ENCODE measurements around the gene GIPR. TPM values are rescaled to one million over a fixed set of nuclear protein-coding genes. Genes with fewer than 3 reads are reported as not detected.

Gene GIPR
- total RNA-seq, 1 donor from 2014 or later, result 1.3 TPM

GRCh38 chr19:45691516-45692186, 23.6 kb downstream of the GIPR start, which contains the start of gene SNRPD2:
SNRPD2 (minus strand) TSS chr19:45691953; CDS start chr19:45691888, 65 bp downstream.
- TF ChIP-seq, protein P1, sequence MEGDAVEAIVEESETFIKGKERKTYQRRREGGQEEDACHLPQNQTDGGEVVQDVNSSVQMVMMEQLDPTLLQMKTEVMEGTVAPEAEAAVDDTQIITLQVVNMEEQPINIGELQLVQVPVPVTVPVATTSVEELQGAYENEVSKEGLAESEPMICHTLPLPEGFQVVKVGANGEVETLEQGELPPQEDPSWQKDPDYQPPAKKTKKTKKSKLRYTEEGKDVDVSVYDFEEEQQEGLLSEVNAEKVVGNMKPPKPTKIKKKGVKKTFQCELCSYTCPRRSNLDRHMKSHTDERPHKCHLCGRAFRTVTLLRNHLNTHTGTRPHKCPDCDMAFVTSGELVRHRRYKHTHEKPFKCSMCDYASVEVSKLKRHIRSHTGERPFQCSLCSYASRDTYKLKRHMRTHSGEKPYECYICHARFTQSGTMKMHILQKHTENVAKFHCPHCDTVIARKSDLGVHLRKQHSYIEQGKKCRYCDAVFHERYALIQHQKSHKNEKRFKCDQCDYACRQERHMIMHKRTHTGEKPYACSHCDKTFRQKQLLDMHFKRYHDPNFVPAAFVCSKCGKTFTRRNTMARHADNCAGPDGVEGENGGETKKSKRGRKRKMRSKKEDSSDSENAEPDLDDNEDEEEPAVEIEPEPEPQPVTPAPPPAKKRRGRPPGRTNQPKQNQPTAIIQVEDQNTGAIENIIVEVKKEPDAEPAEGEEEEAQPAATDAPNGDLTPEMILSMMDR (IDR thresholded peaks at IDR 0.05), result no peak
- peaks cover 15% of the 10 kb centered on the region for H3K36me3 Mint-ChIP-seq (ENCODE audit: unreplicated experiment)
- H3K9me3 Mint-ChIP-seq (ENCODE audit: unreplicated experiment), result no peaks in the 10 kb centered on the region

DNA sequence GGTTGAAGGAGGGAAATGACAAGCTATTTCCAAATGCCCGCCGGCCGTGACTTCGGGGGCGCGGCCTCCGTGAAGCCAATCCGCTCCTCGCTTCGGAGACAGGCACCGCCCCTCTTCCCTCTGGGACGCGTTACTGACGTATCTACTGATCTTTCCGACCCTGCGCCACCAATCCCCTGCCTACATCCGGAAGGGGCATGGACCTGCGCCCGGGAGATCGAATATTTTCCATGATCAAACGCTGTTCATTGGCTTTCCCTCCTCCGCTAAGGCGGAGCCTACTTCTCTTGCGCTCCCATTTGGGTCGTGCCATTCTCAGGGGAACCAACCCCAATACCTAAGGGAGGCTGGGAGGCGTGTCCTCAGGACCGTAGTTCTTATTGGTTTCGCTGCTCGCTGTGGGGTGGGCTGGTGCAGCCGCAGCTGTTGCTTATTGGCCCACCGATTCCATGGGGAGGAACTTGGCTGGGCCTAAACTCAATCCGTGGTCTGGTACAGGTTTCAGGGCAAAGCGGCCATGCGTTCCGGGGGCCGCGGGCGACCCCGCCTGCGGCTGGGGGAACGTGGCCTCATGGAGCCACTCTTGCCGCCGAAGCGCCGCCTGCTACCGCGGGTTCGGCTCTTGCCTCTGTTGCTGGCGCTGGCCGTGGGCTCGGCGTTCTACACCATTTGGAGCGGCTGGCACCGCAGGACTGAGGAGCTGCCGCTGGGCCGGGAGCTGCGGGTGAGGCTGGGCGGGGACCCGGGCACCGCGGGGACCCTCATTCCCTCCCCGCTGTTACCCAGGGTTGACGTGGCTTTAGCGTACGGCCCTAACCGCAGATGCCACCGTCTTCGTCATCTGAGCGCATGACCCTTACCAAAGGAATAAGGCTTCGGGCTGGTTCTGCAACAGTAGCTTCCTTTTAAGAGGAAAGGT, 24.4 kb downstream of the GIPR start, which contains the start of gene QPCTL:
QPCTL (plus strand) TSS at position 480 of the 919 bp plus-strand sequence; CDS start at position 518, 38 bp downstream.
- Mint-ChIP-seq H3K36me3 (ENCODE audit: unreplicated experiment) (peaks cover 11% of the 10 kb centered on the region), H3K4me3 (ENCODE audit: unreplicated experiment) (peak within 1 kb of the TSS; percentile 97), H3K27ac (ENCODE audit: unreplicated experiment) (peak within 1 kb of the TSS; percentile 98), H3K4me1 (ENCODE audit: unreplicated experiment) (peaks cover 20% of the 10 kb centered on the region), H3K9me3 (ENCODE audit: unreplicated experiment) (no peaks in the 10 kb centered on the region), H3K27me3 (ENCODE audit: unreplicated experiment) (no peaks in the 10 kb centered on the region)
- TF ChIP-seq, protein P1 (IDR thresholded peaks at IDR 0.05), result no peak
- DNase-seq (ENCODE audit: extremely low spot score, unreplicated experiment), result peak; percentile 99

More at GRCh38 chr19:45691516-45692186, 23.6 kb downstream of the GIPR start, which contains the start of gene SNRPD2:
- H3K4me1 Mint-ChIP-seq (ENCODE audit: unreplicated experiment), result peaks cover 20% of the 10 kb centered on the region
- H3K27ac Mint-ChIP-seq (ENCODE audit: unreplicated experiment), result peak within 1 kb of the TSS; percentile 98
- peak; percentile 98 for DNase-seq (ENCODE audit: extremely low spot score, unreplicated experiment)
- H3K4me3 Mint-ChIP-seq (ENCODE audit: unreplicated experiment), result peak within 1 kb of the TSS; percentile 97
- H3K27me3 Mint-ChIP-seq (ENCODE audit: unreplicated experiment), result no peaks in the 10 kb centered on the region

- peaks cover 20% of the 10 kb centered on the region for H3K4me1 Mint-ChIP-seq (ENCODE audit: unreplicated experiment)
- peak overlapping the region; percentile 97 for H3K4me3 Mint-ChIP-seq (ENCODE audit: unreplicated experiment)
- peak; percentile 94 for DNase-seq (ENCODE audit: extremely low spot score, unreplicated experiment)
Measured at GRCh38 chr19:45693106-45693788, 25.2 kb downstream of the GIPR start.

GRCh38 chr19:45701676-45702075, 33.7 kb downstream of the GIPR start:
- TF ChIP-seq, protein P1 (IDR thresholded peaks at IDR 0.05), result no peak
- H3K4me1 Mint-ChIP-seq (ENCODE audit: unreplicated experiment), result no peaks in the 10 kb centered on the region
- H3K36me3 Mint-ChIP-seq (ENCODE audit: unreplicated experiment), result peaks cover 16% of the 10 kb centered on the region
- H3K27me3 Mint-ChIP-seq (ENCODE audit: unreplicated experiment), result no peaks in the 10 kb centered on the region
- no peak for DNase-seq (ENCODE audit: extremely low spot score, unreplicated experiment)
- H3K9me3 Mint-ChIP-seq (ENCODE audit: unreplicated experiment), result no peaks in the 10 kb centered on the region
- H3K4me3 Mint-ChIP-seq (ENCODE audit: unreplicated experiment), result no peak overlapping the region
- no peak overlapping the region for H3K27ac Mint-ChIP-seq (ENCODE audit: unreplicated experiment)

More at GRCh38 chr19:45693106-45693788, 25.2 kb downstream of the GIPR start:
- no peaks in the 10 kb centered on the region for H3K9me3 Mint-ChIP-seq (ENCODE audit: unreplicated experiment)
- H3K27me3 Mint-ChIP-seq (ENCODE audit: unreplicated experiment), result no peaks in the 10 kb centered on the region
- peaks cover 12% of the 10 kb centered on the region for H3K36me3 Mint-ChIP-seq (ENCODE audit: unreplicated experiment)
- TF ChIP-seq, protein P1 (IDR thresholded peaks at IDR 0.05), result peak; percentile 92
- H3K27ac Mint-ChIP-seq (ENCODE audit: unreplicated experiment), result peak overlapping the region; percentile 98

All from osteocyte (in vitro differentiated cells).